ENCODE data around the gene BARHL2. TPM values are rescaled to one million over a fixed set of nuclear protein-coding genes. Genes with fewer than 3 reads are reported as not detected.

BARHL2 gene
- total RNA-seq, 1 donor from 2014 or later: not detected

GRCh38 chr1:90725657-90726424 lies 8.7 kb upstream of the BARHL2 start:
- no peak for DNase-seq (ENCODE audit: low spot score)
- peak; percentile 37 for ATAC-seq

DNA sequence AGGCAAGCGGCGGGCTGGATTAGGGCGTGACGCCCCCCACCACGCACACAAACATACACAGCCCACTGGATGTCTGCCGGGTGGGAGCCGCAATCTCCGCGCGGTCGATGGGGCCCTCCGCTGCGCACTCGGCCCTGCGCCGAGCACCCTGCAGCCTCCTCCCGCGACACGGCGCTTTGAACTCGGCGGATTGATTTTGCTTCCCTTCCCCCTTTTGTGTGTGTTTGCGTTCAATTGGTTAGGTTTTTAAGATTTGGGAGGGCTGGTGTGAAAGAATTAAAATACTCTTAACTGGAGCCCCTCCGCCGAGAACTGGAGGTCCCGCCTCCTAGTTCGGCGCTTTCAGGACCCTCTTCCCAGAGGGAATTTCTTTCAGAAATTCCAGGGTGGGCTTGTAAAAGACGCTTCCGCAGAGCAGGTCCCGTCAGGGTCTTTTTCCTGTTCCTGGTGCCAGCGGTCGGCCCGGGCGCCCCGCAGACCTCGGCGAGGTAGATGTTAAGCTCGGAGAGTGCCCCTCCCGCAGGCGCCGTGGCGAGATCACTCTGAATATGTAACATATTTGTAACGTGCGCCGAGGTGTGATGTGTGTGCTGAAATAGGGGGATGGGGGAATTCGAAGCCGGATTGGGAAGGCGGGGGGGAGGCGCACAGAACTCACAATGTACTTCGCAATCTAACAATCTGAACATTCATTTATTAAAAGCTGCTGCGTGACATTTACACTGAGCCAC lies 8.0 kb upstream of the BARHL2 start:
- ATAC-seq: no peak
- no peak for DNase-seq (ENCODE audit: low spot score)

- no peak for ATAC-seq
- DNase-seq (ENCODE audit: low spot score): no peak
Measured at GRCh38 chr1:90724361-90724760, 7.3 kb upstream of the BARHL2 start.

- ATAC-seq: peak; percentile 10
- DNase-seq (ENCODE audit: low spot score): no peak
Measured at GRCh38 chr1:90723590-90724108, 6.5 kb upstream of the BARHL2 start.

GRCh38 chr1:90722874-90723589 lies 5.9 kb upstream of the BARHL2 start:
- ATAC-seq (no peak), DNase-seq (ENCODE audit: low spot score) (no peak)

DNA sequence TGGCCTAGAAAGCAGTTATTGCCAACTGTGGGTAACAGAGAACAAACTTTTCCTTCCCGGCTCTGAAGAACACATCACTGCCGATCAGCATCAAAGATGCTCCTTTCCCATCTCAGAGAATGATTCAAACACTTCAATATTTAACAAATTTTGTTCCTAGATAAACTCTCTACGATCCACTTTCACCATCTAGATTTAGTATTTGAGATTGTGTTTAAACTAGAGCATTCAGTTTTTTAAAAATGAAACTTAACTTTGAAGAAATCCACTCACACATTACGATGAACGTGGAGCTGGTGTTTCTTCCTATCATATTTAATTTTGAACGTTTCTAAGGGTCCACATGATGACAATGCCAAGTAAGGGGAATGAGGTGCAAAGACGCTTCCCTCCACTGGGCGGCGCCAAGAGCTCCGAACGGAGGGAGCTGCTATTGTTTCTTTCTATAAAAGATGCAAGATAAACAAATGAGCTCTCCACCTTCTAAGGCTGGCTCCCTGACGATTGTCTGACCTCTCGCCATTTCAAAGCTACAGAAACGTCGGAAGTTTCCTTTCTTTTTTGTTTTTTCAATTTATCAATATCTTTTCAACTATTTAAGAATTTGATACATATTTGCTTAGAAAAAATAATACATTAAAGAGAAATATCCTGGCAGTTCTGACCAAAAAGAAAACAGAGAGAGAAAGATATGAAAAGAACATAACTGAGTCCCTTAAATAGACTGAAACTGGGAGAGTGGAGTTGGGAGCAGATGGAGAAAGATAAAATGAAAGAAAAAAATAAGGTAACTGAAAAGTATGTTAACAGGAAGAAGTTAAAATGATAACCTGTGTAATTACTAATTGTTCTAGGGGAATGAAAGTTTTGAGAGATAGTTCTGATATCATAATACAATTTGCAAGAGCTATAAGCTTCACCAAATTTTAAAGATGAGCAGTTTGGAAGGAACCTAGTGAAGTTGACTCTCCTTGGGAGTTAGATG lies 4.4 kb upstream of the BARHL2 start:
- no peak for DNase-seq (ENCODE audit: low spot score)

GRCh38 chr1:90720145-90720636 lies 3.1 kb upstream of the BARHL2 start:
- ATAC-seq (no peak), DNase-seq (ENCODE audit: low spot score) (no peak)

More for the DNA sequence above, 4.4 kb upstream of the BARHL2 start:
- ATAC-seq: peak; percentile 81

- ATAC-seq: no peak
- DNase-seq (ENCODE audit: low spot score): no peak
Measured at GRCh38 chr1:90719330-90720144, 2.4 kb upstream of the BARHL2 start.

DNA sequence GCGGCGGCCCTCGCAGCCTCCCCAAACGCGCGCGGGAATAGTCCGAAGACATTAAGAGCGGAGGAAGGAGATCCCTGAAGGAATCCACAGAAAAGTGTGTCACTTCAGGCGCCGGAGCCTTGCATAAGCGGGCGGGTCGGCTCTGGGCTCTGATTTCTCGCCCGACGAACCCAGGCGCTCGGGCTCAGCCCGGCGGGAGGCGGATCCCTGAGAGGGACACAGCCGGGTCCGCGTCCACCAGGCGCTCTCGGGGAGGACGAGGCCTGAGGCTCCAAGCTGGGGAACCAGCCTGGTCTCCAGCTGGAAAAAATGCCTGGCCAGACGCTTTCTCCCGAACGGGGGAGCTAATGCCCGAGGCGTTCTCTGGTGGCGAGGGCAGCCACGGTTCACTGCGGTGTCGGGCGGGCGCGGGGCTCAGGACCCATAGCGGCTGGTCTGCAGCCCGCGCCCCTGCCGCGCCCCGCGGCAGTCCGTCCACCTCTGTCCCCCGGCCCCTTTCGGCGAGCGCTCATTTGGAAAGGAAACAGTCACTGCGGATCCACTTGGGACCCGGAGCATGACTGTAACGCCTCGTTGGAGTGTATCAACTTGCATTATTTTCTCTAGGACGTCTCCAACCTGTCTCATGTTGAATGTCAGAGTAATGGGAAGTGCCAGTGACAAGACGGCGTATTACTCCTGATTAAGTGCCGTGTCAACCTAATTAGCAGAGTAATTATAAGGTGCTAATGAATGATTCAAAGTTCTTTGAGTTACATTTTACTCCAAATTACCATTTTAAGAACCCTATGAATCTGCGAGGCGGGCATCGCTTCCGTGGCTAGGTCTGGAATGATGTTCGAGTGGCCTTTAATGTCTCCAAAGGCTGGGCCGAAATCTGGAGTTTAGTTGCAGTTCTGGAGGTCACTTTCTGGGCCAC lies 1.6 kb upstream of the BARHL2 start:
- DNase-seq (ENCODE audit: low spot score) (no peak), ATAC-seq (no peak)

- DNase-seq (ENCODE audit: low spot score) (no peak), ATAC-seq (no peak)
Measured at GRCh38 chr1:90717665-90718410, 736 bp upstream of the BARHL2 start.

GRCh38 chr1:90717356-90717664 lies 208 bp upstream of the BARHL2 start:
- no peak for DNase-seq (ENCODE audit: low spot score)
- no peak for ATAC-seq

- no peak for ATAC-seq
- no peak for DNase-seq (ENCODE audit: low spot score)
Measured at GRCh38 chr1:90716243-90716551, 905 bp downstream of the BARHL2 start.

GRCh38 chr1:90715309-90715708 lies 1.8 kb downstream of the BARHL2 start:
- DNase-seq (ENCODE audit: low spot score) (no peak), ATAC-seq (no peak)

- ATAC-seq: no peak
- no peak for DNase-seq (ENCODE audit: low spot score)
Measured at GRCh38 chr1:90714521-90714951, 2.6 kb downstream of the BARHL2 start.

GRCh38 chr1:90713741-90714509 lies 3.2 kb downstream of the BARHL2 start:
- DNase-seq (ENCODE audit: low spot score): no peak
- peak; percentile 38 for ATAC-seq

- no peak for ATAC-seq
- DNase-seq (ENCODE audit: low spot score): no peak
Measured at GRCh38 chr1:90712915-90713730, 4.0 kb downstream of the BARHL2 start.
